Naive thymus-derived CD4-positive, alpha-beta T cell (primary cell): ENCODE results near the gene PLPPR2. TPM values are rescaled to one million over a fixed set of nuclear protein-coding genes. Genes with fewer than 3 reads are reported as not detected.

ENCODE experiments used
- ATAC-seq: fragments of 150-1000 bp; cut with Tn5 transposase; 2 replicates; pipeline ENCODE4 v1.10.0; 2021; ENCODE audit warnings: mild to moderate bottlenecking, moderate library complexity
- CTCF ChIA-PET: fragments of 350-600 bp; sonication (Branson Sonifier 250); formaldehyde crosslinking; loops from one replicate; lab custom pipeline; 2021; ENCODE audit warnings: antibody characterized with exemption; lab: Charles Lee
- POLR2A ChIA-PET: fragments of 350-600 bp; sonication (Branson Sonifier 250); formaldehyde crosslinking; loops from one replicate; lab custom pipeline; 2021; ENCODE audit warnings: antibody characterized with exemption, inconsistent platforms; lab: Charles Lee
- DNase-seq, 9 donors: peaks; one replicate each; pipeline versions ENCODE4 v3.0.0 to v3.0.0-alpha.2; 2020 to 2022; ENCODE audit warnings: mixed read lengths in 1 of 9
- H3K27ac ChIP-seq: one replicate; pipeline ENCODE4 v1.7.0; 2013; ENCODE audit warnings: mild to moderate bottlenecking, low read depth, low read length, moderate library complexity
- H3K27me3 ChIP-seq, 2 donors: one replicate each; pipeline ENCODE4 v1.7.0; 2013; ENCODE audit warnings: low read length in 2 of 2, mild to moderate bottlenecking in 2 of 2, moderate library complexity in 2 of 2; ENCODE audit not compliant: control insufficient read depth in 2 of 2, insufficient read depth in 2 of 2
- H3K36me3 ChIP-seq, 3 experiments: 1 replicate in 2 of 3; 2 replicates in 1 of 3; pipeline ENCODE4 v1.7.0; 2013; ENCODE audit warnings: low read length in 3 of 3, mild to moderate bottlenecking in 3 of 3, moderate library complexity in 1 of 3; ENCODE audit not compliant: insufficient read depth in 3 of 3, control insufficient read depth in 2 of 3
- H3K4me1 ChIP-seq, 2 donors: one replicate each; pipeline ENCODE4 v1.7.0; 2013; ENCODE audit warnings: low read length in 2 of 2, mild to moderate bottlenecking in 2 of 2, moderate library complexity in 1 of 2; ENCODE audit not compliant: control insufficient read depth in 2 of 2, insufficient read depth in 2 of 2
- H3K4me3 ChIP-seq: 2 replicates; pipeline ENCODE4 v1.7.0; 2013; ENCODE audit warnings: mild to moderate bottlenecking, low read length
- H3K9me3 ChIP-seq, 3 experiments: 1 replicate in 2 of 3; 2 replicates in 1 of 3; pipeline ENCODE4 v1.7.0; 2013; ENCODE audit warnings: low read length in 3 of 3; ENCODE audit not compliant: control insufficient read depth in 2 of 3
- H3K27ac Mint-ChIP-seq, 9 donors: one replicate each; pipeline ENCODE4 v1.8.0; 2020 to 2022; ENCODE audit warnings: mixed read lengths in 9 of 9, mild to moderate bottlenecking in 8 of 9, moderate library complexity in 5 of 9, inconsistent platforms in 2 of 9
- H3K27me3 Mint-ChIP-seq, 5 donors: one replicate each; pipeline ENCODE4 v1.8.0; 2021 to 2022; ENCODE audit warnings: mixed read lengths in 5 of 5, mild to moderate bottlenecking in 1 of 5
- H3K36me3 Mint-ChIP-seq, 5 donors: one replicate each; pipeline ENCODE4 v1.8.0; 2020 to 2022; ENCODE audit warnings: mixed read lengths in 5 of 5, mild to moderate bottlenecking in 3 of 5, inconsistent platforms in 1 of 5
- H3K4me1 Mint-ChIP-seq, 7 donors: one replicate each; pipeline ENCODE4 v1.8.0; 2020 to 2022; ENCODE audit warnings: mixed read lengths in 7 of 7, mild to moderate bottlenecking in 3 of 7, inconsistent platforms in 1 of 7
- H3K4me3 Mint-ChIP-seq, 10 donors: one replicate each; pipeline ENCODE4 v1.8.0; 2020 to 2022; ENCODE audit warnings: mild to moderate bottlenecking in 10 of 10, mixed read lengths in 10 of 10, moderate library complexity in 6 of 10, inconsistent platforms in 2 of 10
- H3K9me3 Mint-ChIP-seq, 11 donors: one replicate each; pipeline ENCODE4 v1.8.0; 2020 to 2022; ENCODE audit warnings: mixed read lengths in 11 of 11, mild to moderate bottlenecking in 4 of 11, inconsistent platforms in 1 of 11, moderate library complexity in 1 of 11
- intact Hi-C, 2 donors: fragments of 100-400 bp; cut with micrococcal nuclease; formaldehyde crosslinking; loops; one replicate each; pipeline ENCODE4 v1.15.1; 2023
- polyA plus RNA-seq, 2 donors: library from polyadenylated mRNA; unstranded; fragments of 300-500 nt; fragmentation: Illumina TruSeq; gene quantifications; one replicate each; pipeline ENCODE4 v1.2.3, GENCODE V29; 2021
- total RNA-seq, 6 experiments: library from RNA in 5 of 6; stranded (reverse) in 5 of 6; gene quantifications; 1 replicate in 5 of 6; 2 replicates in 1 of 6; pipeline ENCODE4 v1.2.3 and lab custom pipeline; 2021 to 2026

Gene PLPPR2
- total and polyA plus RNA-seq, 7 experiments from 2014 or later, result 0.92 to 31.0 (median 12.8) TPM

DNA sequence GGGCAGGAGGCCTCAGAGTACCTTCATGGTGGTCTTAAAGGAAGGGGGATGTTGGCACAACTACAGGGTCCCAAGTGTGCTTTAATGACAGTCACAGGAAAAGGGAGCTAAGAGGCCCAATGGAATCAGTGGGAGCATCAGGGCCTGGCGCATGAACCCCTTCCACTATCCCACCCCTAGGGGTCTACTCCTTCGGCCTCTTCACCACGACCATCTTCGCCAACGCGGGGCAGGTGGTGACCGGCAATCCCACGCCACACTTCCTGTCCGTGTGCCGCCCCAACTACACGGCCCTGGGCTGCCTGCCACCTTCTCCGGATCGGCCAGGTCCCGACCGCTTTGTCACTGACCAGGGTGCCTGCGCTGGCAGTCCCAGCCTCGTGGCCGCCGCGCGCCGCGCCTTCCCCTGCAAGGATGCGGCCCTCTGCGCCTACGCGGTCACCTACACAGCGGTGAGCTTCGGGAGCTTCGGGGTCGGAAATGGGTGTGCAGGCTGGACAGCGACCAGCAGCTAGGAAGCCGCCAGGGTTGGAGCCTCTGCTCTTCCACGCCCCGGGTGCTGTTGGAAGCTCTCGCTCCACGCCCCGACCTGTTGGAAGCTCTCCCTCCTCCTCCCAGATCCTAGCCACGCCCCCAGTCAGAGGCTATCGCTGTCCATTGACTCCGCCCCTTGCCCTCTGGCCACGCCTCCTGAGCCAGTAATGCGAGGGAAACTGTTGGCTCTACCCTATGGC, 6.0 kb downstream of the PLPPR2 start:
- no peak for ATAC-seq
- no peak overlapping the region for H3K27ac ChIP-seq
- Mint-ChIP-seq H3K36me3 (peaks cover 0 to 9% (median 0%) of the 10 kb centered on the region in 5 donors), H3K4me1 (peaks cover 2 to 9% (median 4%) of the 10 kb centered on the region in 7 donors), H3K27ac (no peak overlapping the region), H3K9me3 (peaks cover 0 to 5% (median 0%) of the 10 kb centered on the region in 11 donors), H3K4me3 (no peak overlapping the region), H3K27me3 (peaks cover 0 to 10% (median 2%) of the 10 kb centered on the region in 5 donors)
- H3K36me3 ChIP-seq, result peaks cover 0 to 26% (median 0%) of the 10 kb centered on the region in 3 experiments
- CTCF ChIA-PET, result interaction anchor here (0.6 kb wide), 1 partner anchor 43 kb away, joined by 3 read pairs; no protein-coding TSS in a partner anchor
- intact Hi-C loops, result no loop called here
- no peaks in the 10 kb centered on the region for H3K4me1 ChIP-seq
- POLR2A ChIA-PET, result interaction anchor here (1.9 kb wide), 1 partner anchor 13 kb away, joined by 6 read pairs; the partner anchor contains the start of gene SWSAP1
- H3K4me3 ChIP-seq, result no peak overlapping the region
- no peaks in the 10 kb centered on the region for H3K9me3 ChIP-seq
- DNase-seq, result no peak
- peaks cover 0 to under 1% of the 10 kb centered on the region in 2 donors for H3K27me3 ChIP-seq

DNA sequence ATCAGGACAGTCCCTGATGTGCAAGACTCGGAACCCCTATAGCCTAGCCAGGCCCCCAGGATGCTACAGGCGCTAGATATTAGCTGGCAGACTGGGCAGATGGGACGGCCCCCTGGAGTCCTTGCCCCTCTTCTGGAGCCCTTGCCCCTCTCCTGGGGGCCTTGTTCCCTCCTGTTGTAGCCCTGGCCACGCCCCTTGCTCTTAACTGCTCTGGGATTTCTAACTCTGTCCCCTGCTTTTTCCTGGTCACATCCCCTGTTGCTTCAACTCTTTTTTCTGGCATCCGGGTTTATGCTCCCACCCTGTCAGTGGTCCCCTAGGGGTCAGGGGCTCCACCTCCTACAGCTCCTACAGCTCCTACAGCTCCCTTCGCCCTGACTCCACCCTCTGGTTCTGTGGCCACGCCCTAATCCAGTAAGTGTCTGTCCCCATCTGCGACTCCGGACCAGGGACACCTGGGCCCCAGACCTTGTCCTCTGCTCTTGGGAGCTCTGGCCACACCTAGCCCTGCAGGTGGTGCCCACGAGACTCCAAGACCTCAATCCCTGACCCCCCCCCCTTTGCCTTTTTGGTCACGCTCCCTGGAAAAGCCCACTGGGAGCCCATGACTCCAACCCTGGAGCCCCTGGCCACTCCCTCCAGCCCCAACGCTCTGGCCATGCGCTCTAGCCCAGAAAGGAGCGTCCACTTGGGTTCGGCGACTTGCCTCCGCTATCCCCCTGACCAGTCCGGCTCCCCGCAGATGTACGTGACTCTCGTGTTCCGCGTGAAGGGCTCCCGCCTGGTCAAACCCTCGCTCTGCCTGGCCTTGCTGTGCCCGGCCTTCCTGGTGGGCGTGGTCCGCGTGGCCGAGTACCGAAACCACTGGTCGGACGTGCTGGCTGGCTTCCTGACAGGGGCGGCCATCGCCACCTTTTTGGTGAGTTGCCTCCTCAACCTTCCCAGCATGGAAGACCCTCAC, 6.8 kb downstream of the PLPPR2 start:
- Mint-ChIP-seq H3K36me3 (peaks cover 0 to 9% (median 0%) of the 10 kb centered on the region in 5 donors), H3K4me3 (no peak overlapping the region), H3K27ac (no peak overlapping the region), H3K9me3 (peaks cover 0 to 3% (median 0%) of the 10 kb centered on the region in 11 donors), H3K4me1 (peaks cover 0 to 7% (median 0%) of the 10 kb centered on the region in 7 donors), H3K27me3 (peaks cover 0 to 4% (median 0%) of the 10 kb centered on the region in 5 donors)
- Histone ChIP-seq H3K4me1 (no peaks in the 10 kb centered on the region), H3K27me3 (no peaks in the 10 kb centered on the region), H3K4me3 (no peak overlapping the region), H3K36me3 (peaks cover 0 to 26% (median 0%) of the 10 kb centered on the region in 3 experiments), H3K27ac (no peak overlapping the region), H3K9me3 (no peaks in the 10 kb centered on the region)
- intact Hi-C loops, result no loop called here
- ChIA-PET POLR2A (interaction anchor here (1.9 kb wide), 1 partner anchor 12 kb away, joined by 6 read pairs; the partner anchor contains the start of gene SWSAP1), CTCF (interaction anchor here (1.9 kb wide), 1 partner anchor 13 kb away, joined by 4 read pairs; the partner anchor contains the start of gene SWSAP1)
- DNase-seq (no peak), ATAC-seq (no peak)

DNA sequence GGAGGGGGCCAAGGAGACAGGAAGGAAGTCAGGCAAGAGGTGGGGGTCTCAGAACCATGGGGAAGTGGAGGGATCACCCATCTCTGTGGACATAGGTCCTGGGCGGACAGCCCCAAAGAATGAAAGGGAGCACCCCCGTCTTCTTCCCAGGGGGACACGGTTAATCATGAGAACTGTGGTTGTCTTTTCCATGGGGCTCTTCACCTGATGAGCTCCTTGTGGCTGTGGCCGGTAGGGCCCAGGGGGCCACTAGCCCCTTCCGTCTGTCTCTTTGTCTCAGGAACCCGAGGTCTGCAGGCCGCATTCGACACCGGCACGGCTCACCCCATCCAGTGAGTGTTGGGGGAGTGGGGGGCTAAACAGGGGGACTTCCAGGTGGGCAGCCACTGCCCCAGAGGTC, 8.6 kb downstream of the PLPPR2 start:
- DNase-seq (no peak), ATAC-seq (no peak)
- no peaks in the 10 kb centered on the region for H3K27me3 ChIP-seq
- Mint-ChIP-seq H3K27ac (no peak overlapping the region), H3K4me1 (peaks cover 0 to 2% (median 0%) of the 10 kb centered on the region in 7 donors), H3K9me3 (no peaks in the 10 kb centered on the region), H3K4me3 (no peak overlapping the region), H3K27me3 (peaks cover 0 to 1% (median 0%) of the 10 kb centered on the region in 5 donors), H3K36me3 (peaks cover 0 to 17% (median 6%) of the 10 kb centered on the region in 5 donors)
- no peaks in the 10 kb centered on the region for H3K9me3 ChIP-seq
- ChIA-PET POLR2A (no interaction called here), CTCF (interaction anchor here (1.9 kb wide), 1 partner anchor 11 kb away, joined by 4 read pairs; the partner anchor contains the start of gene SWSAP1)
- peaks cover 0 to 35% (median 0%) of the 10 kb centered on the region in 3 experiments for H3K36me3 ChIP-seq
- no peak overlapping the region for H3K27ac ChIP-seq
- no peaks in the 10 kb centered on the region for H3K4me1 ChIP-seq
- intact Hi-C loops, result no loop called here
- H3K4me3 ChIP-seq, result no peak overlapping the region

DNA sequence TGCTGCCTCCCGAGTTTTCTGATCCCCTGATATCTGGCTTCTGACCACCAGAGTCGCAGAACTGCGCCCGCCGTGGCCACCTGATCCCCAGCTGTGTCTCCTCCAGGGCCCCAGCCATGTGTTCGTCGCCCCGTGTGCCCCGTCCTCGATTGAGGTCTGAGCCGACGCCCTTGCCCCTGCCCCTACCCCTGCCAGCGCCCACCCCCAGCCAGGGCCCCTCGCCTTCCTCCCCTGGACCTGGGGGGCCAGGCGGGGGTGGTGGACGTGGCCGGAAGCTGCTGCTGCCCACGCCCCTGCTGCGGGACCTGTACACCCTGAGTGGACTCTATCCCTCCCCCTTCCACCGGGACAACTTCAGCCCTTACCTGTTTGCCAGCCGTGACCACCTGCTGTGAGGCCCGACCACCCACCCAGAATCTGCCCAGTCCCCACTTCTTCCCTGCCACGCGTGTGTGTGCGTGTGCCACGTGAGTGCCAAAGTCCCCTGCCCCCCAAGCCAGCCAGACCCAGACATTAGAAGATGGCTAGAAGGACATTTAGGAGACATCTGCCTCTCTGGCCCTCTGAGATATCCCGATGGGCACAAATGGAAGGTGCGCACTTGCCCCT, 9.2 kb downstream of the PLPPR2 start:
- Histone ChIP-seq H3K4me1 (no peaks in the 10 kb centered on the region), H3K9me3 (no peaks in the 10 kb centered on the region), H3K36me3 (peaks cover 0 to 40% (median 0%) of the 10 kb centered on the region in 3 experiments), H3K27me3 (no peaks in the 10 kb centered on the region), H3K27ac (no peak overlapping the region), H3K4me3 (no peak overlapping the region)
- ChIA-PET POLR2A (no interaction called here), CTCF (interaction anchor here (1.9 kb wide), 1 partner anchor 10 kb away, joined by 4 read pairs; the partner anchor contains the start of gene SWSAP1)
- H3K4me1 Mint-ChIP-seq, result peaks cover 0 to 2% (median 0%) of the 10 kb centered on the region in 7 donors
- peaks cover 0 to 22% (median 9%) of the 10 kb centered on the region in 5 donors for H3K36me3 Mint-ChIP-seq
- no peak overlapping the region for H3K27ac Mint-ChIP-seq
- H3K27me3 Mint-ChIP-seq, result no peaks in the 10 kb centered on the region
- peak in 1 of 9 donors; percentile 3 for DNase-seq
- H3K4me3 Mint-ChIP-seq, result no peak overlapping the region
- no peaks in the 10 kb centered on the region for H3K9me3 Mint-ChIP-seq
- intact Hi-C loops, result no loop called here
- ATAC-seq, result no peak

DNA sequence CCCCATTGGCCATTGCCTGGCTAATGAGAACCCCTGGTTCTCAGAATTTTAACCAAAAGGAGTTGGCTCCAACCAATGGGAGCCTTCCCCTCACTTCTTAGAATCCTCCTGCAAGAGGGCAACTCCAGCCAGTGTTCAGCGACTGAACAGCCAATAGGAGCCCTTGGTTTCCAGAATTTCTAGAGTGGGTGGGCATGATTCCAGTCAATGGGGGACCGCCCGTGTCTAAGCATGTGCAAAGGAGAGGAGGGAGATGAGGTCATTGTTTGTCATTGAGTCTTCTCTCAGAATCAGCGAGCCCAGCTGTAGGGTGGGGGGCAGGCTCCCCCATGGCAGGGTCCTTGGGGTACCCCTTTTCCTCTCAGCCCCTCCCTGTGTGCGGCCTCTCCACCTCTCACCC, 9.7 kb downstream of the PLPPR2 start:
- intact Hi-C loops, result no loop called here
- Mint-ChIP-seq H3K27ac (no peak overlapping the region), H3K9me3 (no peaks in the 10 kb centered on the region), H3K27me3 (no peaks in the 10 kb centered on the region), H3K4me3 (no peak overlapping the region), H3K4me1 (peaks cover 0 to 2% (median 0%) of the 10 kb centered on the region in 7 donors), H3K36me3 (peaks cover 0 to 26% (median 9%) of the 10 kb centered on the region in 5 donors)
- Histone ChIP-seq H3K4me1 (no peaks in the 10 kb centered on the region), H3K4me3 (no peak overlapping the region), H3K27me3 (no peaks in the 10 kb centered on the region), H3K36me3 (peaks cover 0 to 44% (median 0%) of the 10 kb centered on the region in 3 experiments), H3K9me3 (no peaks in the 10 kb centered on the region), H3K27ac (no peak overlapping the region)
- ChIA-PET CTCF (no interaction called here), POLR2A (no interaction called here)
- ATAC-seq (no peak), DNase-seq (no peak)

DNA sequence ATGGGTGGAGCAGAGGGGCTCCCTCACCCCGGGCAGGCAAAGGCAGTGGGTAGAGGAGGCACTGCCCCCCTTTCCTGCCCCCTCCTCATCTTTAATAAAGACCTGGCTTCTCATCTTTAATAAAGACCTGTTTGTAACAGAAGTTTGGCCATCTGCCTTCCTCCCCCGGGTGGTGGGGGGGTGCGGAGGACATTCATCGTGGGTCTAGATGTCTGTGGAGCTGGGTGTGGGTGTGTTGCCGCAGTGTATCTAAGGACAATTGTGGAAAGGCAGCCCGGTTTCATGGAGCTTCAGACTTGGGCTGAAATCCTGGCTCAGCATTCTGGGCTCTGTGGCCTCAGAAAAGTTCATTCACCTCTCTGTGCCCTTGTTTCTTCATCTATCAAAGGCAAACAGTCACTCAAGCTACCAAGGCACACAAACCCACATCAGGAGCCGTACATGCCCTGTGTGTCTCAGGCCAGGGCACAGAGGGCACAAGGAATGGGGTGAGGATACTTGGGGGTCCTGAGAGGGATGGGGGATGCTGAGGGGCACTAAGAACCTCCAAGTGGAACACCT, 10.4 kb downstream of the PLPPR2 start:
- Histone ChIP-seq H3K4me1 (no peaks in the 10 kb centered on the region), H3K4me3 (no peak overlapping the region), H3K36me3 (peaks cover 0 to 44% (median 0%) of the 10 kb centered on the region in 3 experiments), H3K27ac (no peak overlapping the region), H3K9me3 (no peaks in the 10 kb centered on the region), H3K27me3 (no peaks in the 10 kb centered on the region)
- DNase-seq (no peak), ATAC-seq (no peak)
- POLR2A ChIA-PET, result no interaction called here
- H3K4me3 Mint-ChIP-seq, result no peak overlapping the region
- H3K9me3 Mint-ChIP-seq, result no peaks in the 10 kb centered on the region
- H3K4me1 Mint-ChIP-seq, result peaks cover 0 to 2% (median 0%) of the 10 kb centered on the region in 7 donors
- CTCF ChIA-PET, result no interaction called here
- peaks cover 1 to 28% (median 9%) of the 10 kb centered on the region in 5 donors for H3K36me3 Mint-ChIP-seq
- no peak overlapping the region for H3K27ac Mint-ChIP-seq
- intact Hi-C loops, result no loop called here
- no peaks in the 10 kb centered on the region for H3K27me3 Mint-ChIP-seq
